Measurements from ENCODE around the gene CLCN7.

CLCN7 gene

DNA sequence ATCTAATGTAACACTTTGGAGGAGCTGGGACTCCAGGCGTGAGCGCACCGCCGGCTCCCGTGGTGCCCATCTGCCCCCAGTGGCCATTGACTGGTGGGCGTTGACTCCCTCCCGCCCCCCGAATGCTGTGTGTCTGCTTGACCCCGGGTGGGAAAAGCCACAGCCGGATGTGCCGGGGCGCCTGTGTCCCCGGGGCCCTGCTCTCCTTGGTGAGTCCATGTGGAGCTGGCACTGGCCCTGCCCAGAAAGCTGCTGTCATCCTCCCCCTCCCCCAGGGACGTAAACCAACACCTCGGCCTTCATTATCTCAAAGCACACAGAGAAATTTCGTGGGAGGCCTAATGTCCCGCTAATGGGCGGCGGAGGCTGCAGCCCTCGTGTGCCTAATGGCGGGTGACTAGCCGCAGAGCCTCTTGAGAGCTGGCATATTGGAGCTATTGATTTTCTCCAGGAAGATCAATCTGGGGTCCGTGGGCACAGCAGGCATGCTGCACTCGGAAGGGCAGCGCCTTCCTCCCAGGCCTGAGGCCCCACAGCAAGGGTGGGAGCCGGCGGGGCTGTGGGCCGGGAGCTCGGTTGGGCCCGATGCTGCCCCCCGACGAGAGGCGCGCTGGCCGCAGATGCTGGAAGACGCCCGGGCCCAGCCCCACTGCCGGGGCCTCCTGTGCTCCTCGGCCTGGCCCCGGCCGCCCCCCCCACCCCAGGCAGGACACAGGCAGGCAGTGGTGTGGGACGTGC, 47.9 kb downstream of the CLCN7 start:
- DNase-seq, result no peak
- in situ Hi-C loops (cut with MboI; ENCODE audit: low pct_unique_long_range_greater_than_20kb, low sequenced_read_pairs), result loop anchor here (10.0 kb wide), 1 partner anchor 138 kb away; no protein-coding TSS in a partner anchor

- in situ Hi-C loops (cut with MboI; ENCODE audit: low pct_unique_long_range_greater_than_20kb, low sequenced_read_pairs), result loop anchor here (10.0 kb wide), 1 partner anchor 139 kb away; no protein-coding TSS in a partner anchor
- no peak for DNase-seq
Measured at GRCh38 chr16:1425616-1426370, 49.0 kb downstream of the CLCN7 start.

DNA sequence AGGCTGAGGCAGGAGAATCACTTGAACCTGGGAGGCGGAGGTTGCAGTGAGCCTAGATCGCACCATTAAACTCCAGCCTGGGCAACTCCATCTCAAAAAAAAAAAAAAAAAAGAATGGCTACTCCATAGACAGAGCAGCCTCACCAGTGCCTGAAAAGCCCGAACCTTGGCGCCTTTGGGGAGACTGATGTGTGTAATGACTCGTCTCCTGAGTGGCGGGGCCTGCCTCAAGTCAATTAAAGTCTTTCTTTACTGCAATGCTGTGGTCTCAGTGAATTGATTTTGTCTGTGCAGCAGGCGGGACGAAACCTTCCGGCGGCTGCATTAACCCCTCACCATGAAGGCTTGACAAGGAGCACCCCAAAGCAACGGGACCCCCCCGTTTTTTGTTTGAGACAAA, 50.8 kb downstream of the CLCN7 start:
- in situ Hi-C loops (cut with MboI; ENCODE audit: low pct_unique_long_range_greater_than_20kb, low sequenced_read_pairs), result loop anchor here (10.0 kb wide), 1 partner anchor 141 kb away; no protein-coding TSS in a partner anchor
- DNase-seq, result no peak

DNA sequence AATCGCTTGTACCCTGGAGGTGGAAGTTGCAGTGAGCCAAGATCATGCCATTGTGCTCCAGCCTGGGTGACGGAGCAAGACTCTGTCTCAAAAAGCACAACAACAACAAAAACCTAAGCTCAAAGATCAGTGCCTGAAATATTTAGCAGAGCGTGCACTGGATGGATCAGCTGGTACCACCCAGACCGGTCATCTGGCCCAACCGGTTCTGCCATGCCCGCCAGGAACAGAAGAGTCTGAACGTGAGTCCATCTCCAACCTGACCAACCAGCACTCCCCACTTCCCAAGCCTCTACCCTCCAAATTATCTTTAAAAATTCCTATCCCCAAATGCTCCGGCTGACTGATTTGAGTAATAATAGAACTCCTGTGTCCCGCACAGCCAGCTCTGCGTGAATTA, 52.8 kb downstream of the CLCN7 start:
- in situ Hi-C loops (cut with MboI; ENCODE audit: low pct_unique_long_range_greater_than_20kb, low sequenced_read_pairs), result loop anchor here (10.0 kb wide), 1 partner anchor 143 kb away; no protein-coding TSS in a partner anchor
- no peak for DNase-seq

DNA sequence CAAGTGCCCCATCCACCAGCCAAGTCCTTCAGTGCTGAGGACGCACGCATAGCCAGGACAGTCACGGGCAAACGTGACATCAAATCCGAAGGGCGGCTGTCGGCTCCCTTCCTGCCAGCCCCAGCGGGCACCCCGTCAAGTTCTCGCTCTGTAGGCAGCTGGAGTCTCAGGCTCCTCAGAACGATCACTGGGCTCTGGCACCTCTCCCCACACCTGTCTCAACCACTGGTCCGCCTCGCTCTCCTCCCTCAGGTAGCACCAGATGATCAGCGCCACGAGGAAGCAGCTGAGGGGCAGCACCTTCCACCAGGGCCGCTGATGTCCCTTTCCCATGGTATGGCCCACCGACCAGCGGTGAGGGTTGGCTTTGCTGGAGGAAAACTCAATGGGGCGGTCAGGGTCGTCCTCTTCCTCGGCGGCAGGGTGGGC, 54.7 kb downstream of the CLCN7 start:
- DNase-seq, result no peak
- in situ Hi-C loops (cut with MboI; ENCODE audit: low pct_unique_long_range_greater_than_20kb, low sequenced_read_pairs), result loop anchor here (10.0 kb wide), 1 partner anchor 145 kb away; no protein-coding TSS in a partner anchor

DNA sequence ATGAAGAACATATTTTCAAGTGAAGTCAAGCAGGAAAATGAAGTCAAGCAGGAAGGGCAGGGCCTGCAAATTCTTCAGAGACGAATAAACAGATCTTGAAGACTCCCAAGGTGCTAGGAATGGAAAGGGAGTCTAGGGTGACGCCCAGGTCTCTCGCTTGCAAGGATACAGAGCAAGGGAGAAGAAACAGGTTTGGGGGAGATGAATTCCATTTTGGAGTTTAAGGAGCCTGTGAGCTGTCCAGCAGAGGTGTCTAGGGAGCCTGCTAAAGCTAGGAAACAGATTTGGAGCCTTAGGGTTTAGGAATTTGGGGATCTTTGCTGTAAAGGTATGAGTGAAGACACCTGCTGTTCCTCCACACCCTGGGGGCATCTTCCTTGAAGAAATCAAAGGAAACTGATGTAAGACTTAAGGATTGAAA, 58.3 kb downstream of the CLCN7 start:
- in situ Hi-C loops (cut with MboI; ENCODE audit: low pct_unique_long_range_greater_than_20kb, low sequenced_read_pairs), result no loop called here
- no peak for DNase-seq

GRCh38 chr16:1414532-1415260, 60.1 kb downstream of the CLCN7 start, which contains the start of gene UNKL:
UNKL (minus strand) TSS chr16:1414704; CDS start chr16:1414691, 13 bp downstream.
- DNase-seq, result peak; percentile 31
- in situ Hi-C loops (cut with MboI; ENCODE audit: low pct_unique_long_range_greater_than_20kb, low sequenced_read_pairs), result no loop called here

GRCh38 chr16:1413684-1414531, 60.9 kb downstream of the CLCN7 start:
- in situ Hi-C loops (cut with MboI; ENCODE audit: low pct_unique_long_range_greater_than_20kb, low sequenced_read_pairs), result no loop called here
- peak; percentile 76 for DNase-seq

GRCh38 chr16:1412847-1413246, 62.0 kb downstream of the CLCN7 start:
- in situ Hi-C loops (cut with MboI; ENCODE audit: low pct_unique_long_range_greater_than_20kb, low sequenced_read_pairs), result no loop called here
- no peak for DNase-seq

GRCh38 chr16:1408171-1408837, 66.5 kb downstream of the CLCN7 start:
- peak; percentile 92 for DNase-seq
- in situ Hi-C loops (cut with MboI; ENCODE audit: low pct_unique_long_range_greater_than_20kb, low sequenced_read_pairs), result no loop called here

DNA sequence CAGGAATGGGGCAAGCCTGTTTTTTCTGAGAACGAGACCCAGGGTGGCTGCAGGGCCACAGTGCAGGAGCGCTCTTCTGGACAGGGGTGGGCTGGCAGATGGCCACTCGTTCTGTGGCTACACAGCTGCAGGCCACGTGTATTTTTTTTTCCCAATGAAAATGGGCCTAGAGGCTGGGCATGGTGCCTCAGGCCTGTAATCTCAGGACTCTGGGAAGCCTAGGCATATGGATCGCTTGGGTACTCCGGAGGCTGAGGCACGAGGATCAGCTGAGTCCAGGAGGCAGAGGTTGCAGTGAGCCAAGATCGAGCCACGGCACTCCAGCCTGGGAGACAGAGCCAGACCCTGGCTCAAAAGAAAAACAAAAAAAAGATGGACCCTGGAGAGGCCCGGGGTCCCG, 67.1 kb downstream of the CLCN7 start:
- DNase-seq, result no peak
- in situ Hi-C loops (cut with MboI; ENCODE audit: low pct_unique_long_range_greater_than_20kb, low sequenced_read_pairs), result no loop called here

- DNase-seq, result no peak
- in situ Hi-C loops (cut with MboI; ENCODE audit: low pct_unique_long_range_greater_than_20kb, low sequenced_read_pairs), result no loop called here
Measured at GRCh38 chr16:1403733-1404132, 71.1 kb downstream of the CLCN7 start.

DNA sequence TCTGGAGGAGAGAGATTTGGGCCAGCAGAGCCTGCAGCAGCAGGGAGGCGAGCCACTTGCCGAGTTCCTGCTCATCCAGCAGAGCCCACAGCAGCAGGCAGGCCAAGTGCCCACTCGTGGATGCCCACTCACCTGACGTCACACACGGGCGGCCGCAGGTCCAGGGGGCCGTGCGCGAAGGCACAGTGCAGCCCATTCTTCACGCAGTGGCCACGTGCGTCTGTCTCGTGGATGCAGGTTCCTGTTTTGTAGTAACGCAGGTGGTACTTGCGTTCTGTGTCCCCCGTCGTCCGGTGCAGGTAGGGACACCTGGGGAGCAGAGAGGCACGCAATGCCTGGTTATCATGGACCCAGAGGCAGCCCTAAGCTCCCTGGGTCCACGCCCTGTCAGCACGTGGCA, 71.8 kb downstream of the CLCN7 start:
- in situ Hi-C loops (cut with MboI; ENCODE audit: low pct_unique_long_range_greater_than_20kb, low sequenced_read_pairs), result no loop called here
- no peak for DNase-seq

DNA sequence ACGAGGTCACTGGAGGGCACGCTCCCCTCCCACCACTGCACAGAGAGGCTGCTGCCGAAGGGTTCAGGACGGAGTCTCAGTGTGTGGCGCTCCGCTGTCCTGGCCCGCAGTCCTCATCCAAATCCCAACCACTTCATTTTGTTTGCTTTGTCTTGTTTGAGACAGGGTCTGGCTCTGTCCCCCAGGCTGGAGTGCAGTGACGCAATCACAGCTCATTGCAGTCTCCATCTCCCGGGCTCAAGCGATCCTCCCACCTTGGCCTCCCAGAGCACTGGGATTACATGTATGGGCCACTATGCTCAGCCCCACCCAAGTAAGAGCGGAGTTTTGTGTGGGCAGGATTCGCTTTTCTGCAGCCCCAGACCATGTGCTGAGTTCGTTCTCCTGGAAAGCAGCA, 73.1 kb downstream of the CLCN7 start:
- in situ Hi-C loops (cut with MboI; ENCODE audit: low pct_unique_long_range_greater_than_20kb, low sequenced_read_pairs), result no loop called here
- DNase-seq, result no peak

GRCh38 chr16:1401061-1401757, 73.6 kb downstream of the CLCN7 start:
- DNase-seq, result no peak
- in situ Hi-C loops (cut with MboI; ENCODE audit: low pct_unique_long_range_greater_than_20kb, low sequenced_read_pairs), result no loop called here

- DNase-seq, result no peak
- in situ Hi-C loops (cut with MboI; ENCODE audit: low pct_unique_long_range_greater_than_20kb, low sequenced_read_pairs), result no loop called here
Measured at GRCh38 chr16:1398826-1399581, 75.8 kb downstream of the CLCN7 start.

DNA sequence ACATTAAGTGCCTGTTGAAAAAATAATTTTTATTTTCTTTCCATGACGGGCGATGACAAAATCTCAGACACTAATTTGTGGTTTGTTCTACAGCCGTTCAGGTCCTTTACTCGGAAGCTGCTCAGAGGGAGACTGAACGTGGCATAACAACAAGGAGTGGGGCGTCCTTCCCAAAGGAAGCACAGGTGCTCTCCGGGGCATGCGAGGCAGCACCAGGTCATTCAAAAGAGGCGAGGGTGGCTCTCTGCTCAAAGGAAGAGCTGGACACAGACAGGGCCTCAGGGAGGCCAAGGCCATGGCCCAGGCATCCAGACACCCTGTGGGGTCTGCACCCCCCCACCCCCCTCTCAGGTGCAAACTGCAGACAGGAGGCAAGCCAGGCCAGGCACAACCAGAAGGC, 76.5 kb downstream of the CLCN7 start:
- in situ Hi-C loops (cut with MboI; ENCODE audit: low pct_unique_long_range_greater_than_20kb, low sequenced_read_pairs), result no loop called here
- no peak for DNase-seq

Measured in KBM-7 (cell line).